DOHH2 (cell line): Measurements from ENCODE around the gene EFNB1.

Experiments
- H3F3A ChIP-seq: fragments of 200-600 bp; sonication (generic), shearing (Covaris generic); 2 replicates; pipeline ENCODE4 v1.6.0; 2016; ENCODE audit warnings: antibody characterized with exemption, mild to moderate bottlenecking; ENCODE audit not compliant: control insufficient read depth, insufficient read depth
- H3K27ac ChIP-seq: fragments of 200-600 bp; sonication (generic); 2 replicates; pipeline ENCODE4 v1.5.1; 2014; ENCODE audit warnings: low read depth, mild to moderate bottlenecking, low read length, moderate library complexity
- H3K27me3 ChIP-seq: fragments of 200-600 bp; sonication (generic); 2 replicates; pipeline ENCODE4 v1.6.1; 2014; ENCODE audit warnings: mild to moderate bottlenecking, low read length, mixed read lengths; ENCODE audit not compliant: control insufficient read depth
- H3K36me3 ChIP-seq: fragments of 200-600 bp; sonication (generic); 2 replicates; pipeline ENCODE4 v1.6.1; 2014; ENCODE audit warnings: mild to moderate bottlenecking, low read length, moderate library complexity, mixed read lengths; ENCODE audit not compliant: control insufficient read depth
- H3K4me1 ChIP-seq: fragments of 200-600 bp; sonication (generic); 2 replicates; pipeline ENCODE4 v1.6.1; 2014; ENCODE audit warnings: mild to moderate bottlenecking, low read length, mixed read lengths; ENCODE audit not compliant: control insufficient read depth
- H3K4me2 ChIP-seq: fragments of 200-600 bp; sonication (generic); 2 replicates; pipeline ENCODE4 v1.6.0; 2014; ENCODE audit warnings: mild to moderate bottlenecking, low read length, moderate library complexity
- H3K4me3 ChIP-seq: fragments of 200-600 bp; sonication (generic); 2 replicates; pipeline ENCODE4 v1.5.1; 2014; ENCODE audit warnings: mild to moderate bottlenecking, low read length, mixed read lengths
- H3K79me2 ChIP-seq: fragments of 200-600 bp; sonication (generic); 2 replicates; pipeline ENCODE4 v1.6.1; 2014; ENCODE audit warnings: mild to moderate bottlenecking, low read length, mixed read lengths; ENCODE audit not compliant: control insufficient read depth
- H3K9me2 ChIP-seq: fragments of 200-600 bp; sonication (generic); replicated peaks from 2 replicates; pipeline ENCODE4 v1.6.1; 2014; ENCODE audit warnings: mild to moderate bottlenecking, low read length, mixed read lengths; ENCODE audit not compliant: control insufficient read depth
- H3K9me3 ChIP-seq: fragments of 200-600 bp; sonication (generic); 2 replicates; pipeline ENCODE4 v1.6.1; 2014; ENCODE audit warnings: antibody characterized with exemption, low read length, mixed read lengths; ENCODE audit not compliant: control insufficient read depth, insufficient read depth
- H4K20me1 ChIP-seq: fragments of 200-600 bp; sonication (generic); 2 replicates; pipeline ENCODE4 v1.6.0; 2014; ENCODE audit warnings: low read depth, mild to moderate bottlenecking, antibody characterized with exemption, low read length, moderate library complexity; ENCODE audit not compliant: control insufficient read depth, insufficient read depth
- EZH2phosphoT487 ChIP-seq: fragments of 200-600 bp; sonication (generic); IDR thresholded peaks from 2 replicates; pipeline ENCODE4 v1.6.1; 2017; ENCODE audit warnings: borderline replicate concordance, mild to moderate bottlenecking, antibody characterized with exemption, low read length, moderate library complexity, mixed read lengths
- TF ChIP-seq, protein P1 (sequence below): fragments of 200-600 bp; sonication (generic); IDR thresholded peaks from one replicate; pipeline ENCODE4 v1.5.1; 2014; ENCODE audit warnings: antibody characterized with exemption, mild to moderate bottlenecking, low read depth, low read length; ENCODE audit not compliant: poor library complexity, severe bottlenecking

EFNB1 gene

DNA sequence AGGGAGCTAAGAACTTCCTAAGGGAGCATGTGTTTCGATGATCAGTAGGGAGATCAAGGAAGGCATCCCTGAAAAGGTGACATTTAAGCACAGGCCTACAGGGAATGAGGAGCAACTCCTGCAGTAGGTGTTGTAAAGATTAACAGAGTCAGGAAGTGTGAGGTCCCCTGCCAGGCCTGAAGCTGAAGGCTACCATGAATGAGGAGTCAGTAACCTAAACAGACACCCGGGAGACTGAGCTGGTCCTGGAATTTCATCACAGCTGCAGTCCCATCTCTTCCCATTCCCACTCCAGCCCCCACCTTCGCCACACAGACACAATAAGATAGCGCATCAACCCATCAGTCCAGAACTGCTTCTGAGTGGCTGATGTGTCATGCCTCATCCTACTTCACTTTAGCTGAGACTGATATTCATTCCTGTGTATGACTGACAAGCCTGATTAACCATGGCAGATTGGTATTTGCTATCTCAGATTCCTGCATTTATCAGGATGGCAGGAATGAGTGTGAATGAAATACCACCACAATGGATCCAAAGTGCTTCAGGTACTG is 27.0 kb upstream of the EFNB1 start:
- H3K79me2 ChIP-seq: no peaks in the 10 kb centered on the region
- H3K4me2 ChIP-seq: no peak overlapping the region
- no peak for TF ChIP-seq EZH2phosphoT487
- TF ChIP-seq, protein P1, sequence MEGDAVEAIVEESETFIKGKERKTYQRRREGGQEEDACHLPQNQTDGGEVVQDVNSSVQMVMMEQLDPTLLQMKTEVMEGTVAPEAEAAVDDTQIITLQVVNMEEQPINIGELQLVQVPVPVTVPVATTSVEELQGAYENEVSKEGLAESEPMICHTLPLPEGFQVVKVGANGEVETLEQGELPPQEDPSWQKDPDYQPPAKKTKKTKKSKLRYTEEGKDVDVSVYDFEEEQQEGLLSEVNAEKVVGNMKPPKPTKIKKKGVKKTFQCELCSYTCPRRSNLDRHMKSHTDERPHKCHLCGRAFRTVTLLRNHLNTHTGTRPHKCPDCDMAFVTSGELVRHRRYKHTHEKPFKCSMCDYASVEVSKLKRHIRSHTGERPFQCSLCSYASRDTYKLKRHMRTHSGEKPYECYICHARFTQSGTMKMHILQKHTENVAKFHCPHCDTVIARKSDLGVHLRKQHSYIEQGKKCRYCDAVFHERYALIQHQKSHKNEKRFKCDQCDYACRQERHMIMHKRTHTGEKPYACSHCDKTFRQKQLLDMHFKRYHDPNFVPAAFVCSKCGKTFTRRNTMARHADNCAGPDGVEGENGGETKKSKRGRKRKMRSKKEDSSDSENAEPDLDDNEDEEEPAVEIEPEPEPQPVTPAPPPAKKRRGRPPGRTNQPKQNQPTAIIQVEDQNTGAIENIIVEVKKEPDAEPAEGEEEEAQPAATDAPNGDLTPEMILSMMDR: no peak
- no peaks in the 10 kb centered on the region for H4K20me1 ChIP-seq
- H3K27me3 ChIP-seq: no peaks in the 10 kb centered on the region
- H3K9me3 ChIP-seq: no peaks in the 10 kb centered on the region
- no peak overlapping the region for H3K27ac ChIP-seq
- no peaks in the 10 kb centered on the region for H3K4me1 ChIP-seq
- no peaks in the 10 kb centered on the region for H3K9me2 ChIP-seq
- no peak overlapping the region for H3K4me3 ChIP-seq
- no peaks in the 10 kb centered on the region for H3K36me3 ChIP-seq
- H3F3A ChIP-seq: no peaks in the 10 kb centered on the region

DNA sequence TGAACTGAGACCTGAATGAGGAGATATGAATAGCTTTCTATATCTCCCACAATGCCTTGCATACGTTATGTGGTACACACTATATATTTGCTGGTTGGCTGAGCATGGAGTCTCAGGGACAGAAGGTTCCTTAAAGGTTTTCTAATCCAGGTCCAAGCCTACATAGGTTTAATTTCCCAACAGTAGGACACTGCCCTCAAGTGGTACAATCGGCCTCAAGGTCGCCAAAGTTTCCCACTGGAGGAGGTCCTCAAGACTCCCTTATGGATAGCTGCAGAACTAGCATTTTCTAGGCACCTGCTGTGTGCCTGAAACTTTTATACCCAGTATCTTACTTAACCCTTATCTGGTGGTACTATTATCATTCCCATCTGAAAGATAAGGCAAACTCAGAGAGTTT is 21.0 kb upstream of the EFNB1 start:
- TF ChIP-seq, protein P1: no peak
- no peak for TF ChIP-seq EZH2phosphoT487
- Histone ChIP-seq H3K36me3 (no peaks in the 10 kb centered on the region), H3K4me1 (no peaks in the 10 kb centered on the region), H3K9me3 (no peaks in the 10 kb centered on the region), H3K27me3 (no peaks in the 10 kb centered on the region), H3K4me3 (no peak overlapping the region), H3K27ac (no peak overlapping the region), H3K9me2 (no peaks in the 10 kb centered on the region), H4K20me1 (no peaks in the 10 kb centered on the region), H3F3A (no peaks in the 10 kb centered on the region), H3K4me2 (no peak overlapping the region), H3K79me2 (no peaks in the 10 kb centered on the region)

DNA sequence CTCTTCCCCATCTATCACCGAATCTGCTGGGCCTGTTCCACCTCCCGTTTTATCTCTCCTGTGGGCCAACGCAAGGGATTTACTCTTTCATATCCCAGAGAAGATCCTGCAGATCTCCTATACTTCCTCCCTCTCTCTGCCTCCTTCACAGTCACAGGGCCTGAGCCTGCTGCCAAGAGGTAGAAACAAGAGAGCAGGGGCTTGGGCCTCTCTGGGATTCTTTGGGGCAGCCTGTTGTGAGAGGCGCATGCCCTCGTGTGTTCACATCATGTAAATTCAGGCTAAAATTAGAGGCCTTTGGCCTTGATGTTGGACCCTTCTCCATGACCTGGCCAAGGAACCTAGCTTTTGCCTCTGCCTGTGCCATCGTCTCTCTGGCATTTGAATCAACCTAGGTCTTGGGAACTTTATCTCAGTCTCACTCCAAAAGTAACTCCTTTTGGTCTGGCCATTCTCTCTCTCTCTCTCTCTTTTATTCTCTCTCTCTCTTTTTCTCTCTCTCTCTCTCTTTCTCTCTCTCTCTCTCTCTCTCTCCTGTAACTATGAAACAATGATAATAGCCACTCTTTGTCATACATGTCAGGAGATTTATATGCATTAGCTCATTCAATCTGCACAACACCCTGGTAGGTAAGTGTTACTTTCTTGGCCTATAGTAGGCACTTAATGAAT is 20.0 kb upstream of the EFNB1 start:
- no peaks in the 10 kb centered on the region for H3K9me3 ChIP-seq
- H4K20me1 ChIP-seq: no peaks in the 10 kb centered on the region
- H3K4me3 ChIP-seq: no peak overlapping the region
- no peaks in the 10 kb centered on the region for H3K9me2 ChIP-seq
- no peaks in the 10 kb centered on the region for H3K79me2 ChIP-seq
- TF ChIP-seq, protein P1: no peak
- no peaks in the 10 kb centered on the region for H3F3A ChIP-seq
- no peak overlapping the region for H3K4me2 ChIP-seq
- no peak overlapping the region for H3K27ac ChIP-seq
- no peaks in the 10 kb centered on the region for H3K36me3 ChIP-seq
- no peaks in the 10 kb centered on the region for H3K27me3 ChIP-seq
- no peaks in the 10 kb centered on the region for H3K4me1 ChIP-seq
